Body of pancreas (tissue), 2 donors: ENCODE results near the gene PGF. TPM values are rescaled to one million over a fixed set of nuclear protein-coding genes. Genes with fewer than 3 reads are reported as not detected.

Experiments
- total RNA-seq, 2 donors: library from RNA; depleted of rRNA; stranded (reverse); fragments of >200 nt; gene quantifications; one replicate each; pipeline ENCODE4 v1.1.0, GENCODE V29; 2016

Gene PGF
- total RNA-seq, 2 donors from 2014 or later: 2.3 to 6.6 TPM

Other genes with a start within 250 kb of the PGF start
- gene AREL1, start 242.5 kb downstream of the PGF start, total RNA-seq: 10 to 100 TPM; 10.6 to 21.1 TPM
- 10 to 100 TPM in 1 of 2 donors, 1 to 10 TPM in 1; 4.9 to 19.2 TPM for gene FCF1, start 242.5 kb downstream of the PGF start, total RNA-seq
- 10 to 100 TPM; 30.0 to 47.7 TPM for gene YLPM1, start 192.3 kb downstream of the PGF start, total RNA-seq
- under 1 TPM in 1 of 2 donors, not detected in 1; 0.52 TPM for gene PROX2, start 79.5 kb downstream of the PGF start, total RNA-seq
- gene DLST, start 73.7 kb downstream of the PGF start, total RNA-seq: 10 to 100 TPM; 33.7 to 36.3 TPM
- gene RPS6KL1, start 32.3 kb downstream of the PGF start, total RNA-seq: 10 to 100 TPM in 1 of 2 donors, 1 to 10 TPM in 1; 8.0 to 16.2 TPM
- gene EIF2B2, start 47.3 kb upstream of the PGF start, total RNA-seq: 10 to 100 TPM; 12.9 to 17.1 TPM
- 10 to 100 TPM; 18.2 to 23.7 TPM for gene MLH3, start 95.9 kb upstream of the PGF start, total RNA-seq
- gene ACYP1, start 108.4 kb upstream of the PGF start, total RNA-seq: 1 to 10 TPM; 8.3 to 9.9 TPM
- gene ZC2HC1C, start 114.0 kb upstream of the PGF start, total RNA-seq: 1 to 10 TPM; 7.3 to 7.8 TPM
- gene NEK9, start 171.5 kb upstream of the PGF start, total RNA-seq: 10 to 100 TPM; 26.4 to 38.4 TPM
- 100 to 1,000 TPM; 150 to 243 TPM for gene TMED10, start 221.0 kb upstream of the PGF start, total RNA-seq